Measurements from ENCODE around the gene CLTB. TPM values are rescaled to one million over a fixed set of nuclear protein-coding genes. Genes with fewer than 3 reads are reported as not detected.
A peak's percentile ranks its signal among the peaks of the same experiment; 100 is the strongest.

CLTB gene
- total RNA-seq, 1 experiment from 2014 or later, result 34.5 TPM

DNA sequence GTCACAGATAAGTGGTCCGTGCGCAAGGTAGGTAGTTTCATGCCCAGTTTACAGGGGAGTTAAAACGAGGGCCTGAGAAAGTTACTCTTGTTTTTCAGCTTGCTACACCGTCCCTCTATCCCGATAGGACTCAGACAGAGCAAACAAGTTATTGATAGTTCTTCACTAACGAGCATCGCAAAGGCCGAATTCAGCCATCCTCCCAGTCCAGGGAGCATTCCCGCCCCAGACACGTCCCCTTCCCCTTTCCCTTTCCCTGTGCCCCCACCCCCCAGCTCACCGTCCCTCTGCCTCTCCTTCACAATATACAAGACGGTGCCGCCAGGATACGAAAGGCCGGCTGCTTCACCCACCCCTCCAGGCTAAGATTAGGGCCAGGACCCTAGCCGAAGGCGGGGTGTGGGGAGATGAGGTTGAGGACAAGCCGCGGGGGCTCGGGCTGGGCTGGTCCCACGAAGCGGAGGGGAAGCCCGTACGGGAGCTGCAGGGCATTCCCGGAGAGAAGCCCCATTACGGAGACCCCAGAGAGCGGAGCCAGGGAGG, 55.4 kb downstream of the CLTB start:
- Histone ChIP-seq H3K23me2 (ENCODE audit: insufficient read length, low read depth, low read length, poor library complexity, severe bottlenecking) (peaks cover 16% of the 10 kb centered on the region), H3K9me3 (ENCODE audit: control insufficient read depth, low read depth, low read length) (no peaks in the 10 kb centered on the region), H4K8ac (replicated peaks; ENCODE audit: insufficient read length, low read depth, low read length) (no peak overlapping the region), H2AK5ac (ENCODE audit: insufficient read length, low read length) (no peak overlapping the region), H2BK20ac (ENCODE audit: low read depth, low read length, poor library complexity, severe bottlenecking) (no peak overlapping the region), H3K18ac (ENCODE audit: insufficient read length, low read depth, low read length) (peak overlapping the region; percentile 15), H2BK5ac (ENCODE audit: insufficient read length, low read length) (no peak overlapping the region), H4K20me1 (ENCODE audit: control insufficient read depth, insufficient read depth, insufficient read length) (no peaks in the 10 kb centered on the region), H3K56ac (ENCODE audit: insufficient read length, low read depth, low read length) (no peak overlapping the region), H3K23ac (ENCODE audit: insufficient read length, low read depth, low read length) (no peak overlapping the region), H3K14ac (ENCODE audit: insufficient read depth, low read length) (peak overlapping the region; percentile 93), H3K4me2 (ENCODE audit: insufficient read depth, insufficient read length, low read length) (peak overlapping the region; percentile 70), H3K4ac (ENCODE audit: low read depth, low read length) (no peak overlapping the region), H3K27ac (ENCODE audit: insufficient read length, low read depth, low read length) (no peak overlapping the region), H3K27me3 (ENCODE audit: insufficient read depth, low read length) (peaks cover 7% of the 10 kb centered on the region; the same call in 1 of the 2 replicates), H2BK120ac (ENCODE audit: low read depth, low read length, poor library complexity, severe bottlenecking) (no peak overlapping the region), H3T11ph (ENCODE audit: low read length) (no peak overlapping the region), H3K9ac (ENCODE audit: extremely low read depth, insufficient read length, low read length) (peak overlapping the region; percentile 85), H4K91ac (ENCODE audit: insufficient read length, low read depth, low read length) (no peak overlapping the region), H2BK15ac (ENCODE audit: low read depth, low read length) (no peak overlapping the region), H2AFZ (ENCODE audit: low read length) (no peak overlapping the region), H2BK12ac (ENCODE audit: insufficient read length, low read depth, low read length) (no peak overlapping the region), H4K5ac (ENCODE audit: insufficient read length, low read depth, low read length) (no peak overlapping the region), H3K79me1 (ENCODE audit: insufficient read depth, low read depth, low read length, poor library complexity, severe bottlenecking) (no peaks in the 10 kb centered on the region), H3K79me2 (ENCODE audit: insufficient read depth, low read length) (peaks cover 8% of the 10 kb centered on the region; the same call in 1 of the 2 replicates), H3K4me1 (ENCODE audit: insufficient read depth, low read length) (no peaks in the 10 kb centered on the region; the same call in 1 of the 2 replicates)
- TF ChIP-seq, protein P1, sequence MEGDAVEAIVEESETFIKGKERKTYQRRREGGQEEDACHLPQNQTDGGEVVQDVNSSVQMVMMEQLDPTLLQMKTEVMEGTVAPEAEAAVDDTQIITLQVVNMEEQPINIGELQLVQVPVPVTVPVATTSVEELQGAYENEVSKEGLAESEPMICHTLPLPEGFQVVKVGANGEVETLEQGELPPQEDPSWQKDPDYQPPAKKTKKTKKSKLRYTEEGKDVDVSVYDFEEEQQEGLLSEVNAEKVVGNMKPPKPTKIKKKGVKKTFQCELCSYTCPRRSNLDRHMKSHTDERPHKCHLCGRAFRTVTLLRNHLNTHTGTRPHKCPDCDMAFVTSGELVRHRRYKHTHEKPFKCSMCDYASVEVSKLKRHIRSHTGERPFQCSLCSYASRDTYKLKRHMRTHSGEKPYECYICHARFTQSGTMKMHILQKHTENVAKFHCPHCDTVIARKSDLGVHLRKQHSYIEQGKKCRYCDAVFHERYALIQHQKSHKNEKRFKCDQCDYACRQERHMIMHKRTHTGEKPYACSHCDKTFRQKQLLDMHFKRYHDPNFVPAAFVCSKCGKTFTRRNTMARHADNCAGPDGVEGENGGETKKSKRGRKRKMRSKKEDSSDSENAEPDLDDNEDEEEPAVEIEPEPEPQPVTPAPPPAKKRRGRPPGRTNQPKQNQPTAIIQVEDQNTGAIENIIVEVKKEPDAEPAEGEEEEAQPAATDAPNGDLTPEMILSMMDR (conservative IDR thresholded peaks at IDR 0.05), result no peak
- H3K27ac Mint-ChIP-seq, result peak overlapping the region in 2 of 3 experiments; percentile 90 to 100; a peak in 3 of 7 replicates
- H3K4me1 Mint-ChIP-seq, result peaks cover 11 to 16% of the 10 kb centered on the region in 2 experiments
- no CpG with 5 or more reads among the region's 27 CpGs for WGBS (ENCODE audit: extremely low coverage, insufficient read length, low lambda C conversion rate)
- H3K27me3 Mint-ChIP-seq (ENCODE audit: low read depth), result peaks cover 36% of the 10 kb centered on the region
- peaks cover 16 to 35% (median 29%) of the 10 kb centered on the region in 3 experiments for H3K36me3 Mint-ChIP-seq (ENCODE audit: insufficient read depth in 1 of 3, low read depth in 3 of 3)
- DNase-seq, result no peak
- no peaks in the 10 kb centered on the region for H3K9me3 Mint-ChIP-seq
- peak overlapping the region; percentile 98 to 99 for H3K4me3 Mint-ChIP-seq

All from H9 (cell line).